SK-N-SH treated with all-trans-retinoic acid at 6 μM for 48 hours (cell line): ENCODE results near the gene PPP4C.

Source experiments
- ATAC-seq: fragments of 200-7000 bp; cut with Tn5 transposase; 3 replicates; pipeline ENCODE4 v1.9.1; 2020; ENCODE audit warnings: mild to moderate bottlenecking, moderate library complexity
- ARNTL ChIP-seq: fragments of 450-650 bp; formaldehyde crosslinking; IDR thresholded peaks from 2 replicates; pipeline ENCODE4 v1.5.0; 2020; ENCODE audit warnings: low read depth, mild to moderate bottlenecking, moderate library complexity, borderline replicate concordance
- BACH2 ChIP-seq: fragments of 250-450 bp; sonication (Bioruptor Pico); IDR thresholded peaks from 2 replicates; pipeline ENCODE4 v1.9.0; 2021; ENCODE audit warnings: mild to moderate bottlenecking, borderline replicate concordance
- CREB5 ChIP-seq: fragments of 250-450 bp; sonication (Bioruptor Pico); IDR thresholded peaks from 2 replicates; pipeline ENCODE4 v1.5.1; 2020; ENCODE audit warnings: low read depth, mild to moderate bottlenecking, moderate library complexity
- CSDC2 ChIP-seq: fragments of 250-450 bp; sonication (Bioruptor Pico); IDR thresholded peaks from 2 replicates; pipeline ENCODE4 v1.5.0; 2020; ENCODE audit warnings: mild to moderate bottlenecking, moderate library complexity
- CSRNP3 ChIP-seq: fragments of 250-450 bp; sonication (Bioruptor Pico); IDR thresholded peaks from 2 replicates; pipeline ENCODE4 v1.5.1; 2021; ENCODE audit warnings: mild to moderate bottlenecking, moderate library complexity
- ESRRG ChIP-seq: fragments of 250-450 bp; sonication (Bioruptor Pico); IDR thresholded peaks from 2 replicates; pipeline ENCODE4 v1.6.1; 2021; ENCODE audit warnings: mild to moderate bottlenecking
- GLIS3 ChIP-seq: fragments of 250-450 bp; sonication (Bioruptor Pico); IDR thresholded peaks from 2 replicates; pipeline ENCODE4 v1.5.0; 2020; ENCODE audit warnings: mild to moderate bottlenecking, moderate library complexity
- ISL1 ChIP-seq: fragments of 250-450 bp; sonication (Bioruptor Pico); IDR thresholded peaks from 2 replicates; pipeline ENCODE4 v2.1.2; 2022; ENCODE audit warnings: mild to moderate bottlenecking, moderate library complexity
- PATZ1 ChIP-seq: fragments of 250-450 bp; sonication (Bioruptor Pico); IDR thresholded peaks from 2 replicates; pipeline ENCODE4 v1.8.0; 2020; ENCODE audit warnings: mild to moderate bottlenecking, moderate library complexity, borderline replicate concordance
- POU6F1 ChIP-seq: fragments of 250-450 bp; sonication (Bioruptor Pico); IDR thresholded peaks from 2 replicates; pipeline ENCODE4 v1.8.0; 2021; ENCODE audit warnings: low read depth, mild to moderate bottlenecking, moderate library complexity, borderline replicate concordance
- PPARA ChIP-seq: fragments of 250-450 bp; sonication (Bioruptor Pico); IDR thresholded peaks from 2 replicates; pipeline ENCODE4 v1.5.0; 2020; ENCODE audit warnings: mild to moderate bottlenecking, borderline replicate concordance
- RARB ChIP-seq: fragments of 250-450 bp; sonication (Bioruptor Pico); IDR thresholded peaks from 2 replicates; pipeline ENCODE4 v1.8.0; 2021; ENCODE audit warnings: mild to moderate bottlenecking, moderate library complexity
- SNAI2 ChIP-seq: fragments of 250-450 bp; sonication (Bioruptor Pico); IDR thresholded peaks from 2 replicates; pipeline ENCODE4 v1.5.0; 2020; ENCODE audit warnings: mild to moderate bottlenecking, moderate library complexity
- TOX ChIP-seq: fragments of 250-450 bp; sonication (Bioruptor Pico); IDR thresholded peaks from 2 replicates; pipeline ENCODE4 v1.8.0; 2021; ENCODE audit warnings: mild to moderate bottlenecking, moderate library complexity, borderline replicate concordance
- TSHZ2 ChIP-seq: fragments of 250-450 bp; sonication (Bioruptor Pico); IDR thresholded peaks from 2 replicates; pipeline ENCODE4 v1.5.0; 2020; ENCODE audit warnings: mild to moderate bottlenecking, moderate library complexity
- ZC3H10 ChIP-seq: fragments of 250-450 bp; sonication (Bioruptor Pico); IDR thresholded peaks from 2 replicates; pipeline ENCODE4 v1.5.1; 2021; ENCODE audit warnings: mild to moderate bottlenecking, moderate library complexity
- ZFP3 ChIP-seq: fragments of 250-450 bp; sonication (Bioruptor Pico); IDR thresholded peaks from 2 replicates; pipeline ENCODE4 v1.5.0; 2020; ENCODE audit warnings: mild to moderate bottlenecking, moderate library complexity
- ZNF565 ChIP-seq: fragments of 450-650 bp; formaldehyde crosslinking; conservative IDR thresholded peaks from 2 replicates; pipeline ENCODE4 v1.5.0; 2020; ENCODE audit warnings: low read depth, mild to moderate bottlenecking, moderate library complexity
- ZNF70 ChIP-seq: fragments of 450-650 bp; formaldehyde crosslinking; IDR thresholded peaks from 2 replicates; pipeline ENCODE4 v1.5.0; 2020; ENCODE audit warnings: mild to moderate bottlenecking, moderate library complexity
- ZNF8 ChIP-seq: fragments of 450-650 bp; formaldehyde crosslinking; IDR thresholded peaks from 2 replicates; pipeline ENCODE4 v1.5.0; 2020; ENCODE audit warnings: mild to moderate bottlenecking, moderate library complexity

The PPP4C gene

GRCh38 chr16:30075503-30076275 lies at the start of gene PPP4C:
TSS of gene PPP4C (plus strand) at chr16:30075994. CDS start at chr16:30076378, 384 bp downstream.
- TF ChIP-seq POU6F1 (CRISPR knock-in tag) = no peak
- TF ChIP-seq ZNF565 = no peak
- TF ChIP-seq TOX (CRISPR knock-in tag) = no peak; the same call in 1 of the 2 replicates
- no peak for TF ChIP-seq PPARA
- peak; percentile 67; the same call in 1 of the 2 replicates for TF ChIP-seq GLIS3 (CRISPR knock-in tag)
- TF ChIP-seq BACH2 = no peak
- TF ChIP-seq ZNF8 = no peak
- TF ChIP-seq CSRNP3 = no peak
- 0 out of 2 replicates have a peak, but pooled peaks have one; percentile 35 for TF ChIP-seq CREB5 (CRISPR knock-in tag)
- TF ChIP-seq ZFP3 (CRISPR knock-in tag) = no peak
- no peak for TF ChIP-seq ESRRG (CRISPR knock-in tag)
- TF ChIP-seq CSDC2 (CRISPR knock-in tag) = no peak
- no peak for TF ChIP-seq PATZ1 (CRISPR knock-in tag)
- no peak for TF ChIP-seq TSHZ2 (CRISPR knock-in tag)
- peak; percentile 94 for ATAC-seq

- no peak for ATAC-seq
- no peak for TF ChIP-seq PATZ1 (CRISPR knock-in tag)
- no peak for TF ChIP-seq BACH2
- no peak for TF ChIP-seq TOX (CRISPR knock-in tag)
- no peak for TF ChIP-seq POU6F1 (CRISPR knock-in tag)
- no peak for TF ChIP-seq ISL1
- TF ChIP-seq CSDC2 (CRISPR knock-in tag) = no peak
- no peak for TF ChIP-seq ZFP3 (CRISPR knock-in tag)
- no peak for TF ChIP-seq RARB (CRISPR knock-in tag)
- TF ChIP-seq ZNF70 (CRISPR knock-in tag) = no peak
- TF ChIP-seq SNAI2 (CRISPR knock-in tag) = no peak
- TF ChIP-seq GLIS3 (CRISPR knock-in tag) = no peak
- no peak for TF ChIP-seq ZC3H10 (CRISPR knock-in tag)
- TF ChIP-seq PPARA = no peak
- no peak for TF ChIP-seq ARNTL
- no peak for TF ChIP-seq TSHZ2 (CRISPR knock-in tag)
Measured at GRCh38 chr16:30026449-30026848, 49.3 kb upstream of the PPP4C start.
